Uterus (tissue), 4 donors: Measurements from ENCODE around the gene DEPDC7. TPM values are rescaled to one million over a fixed set of nuclear protein-coding genes. Genes with fewer than 3 reads are reported as not detected.
"Not testable (repeated sequence)": the region's sequence is repeated elsewhere in the genome, so short reads cannot be mapped to it uniquely, and the experiment has no call there.

Experiments
- DNase-seq, 2 donors: peaks; one replicate each; pipeline ENCODE4 v3.0.0-alpha.2; 2019 to 2020
- H3K27ac ChIP-seq, 2 donors: fragments of 200-600 bp; sonication (generic); 1 replicate in 1 of 2; 2 replicates in 1 of 2; pipeline ENCODE4 v1.5.1; 2016 to 2018
- H3K27me3 ChIP-seq, 2 donors: fragments of 200-600 bp; sonication (generic); one replicate each; pipeline ENCODE4 v1.5.1; 2018 to 2019; ENCODE audit warnings: control low read depth in 1 of 2
- H3K36me3 ChIP-seq, 2 donors: fragments of 200-600 bp; sonication (generic); one replicate each; pipeline ENCODE4 v1.5.1; 2019; ENCODE audit warnings: control low read depth in 1 of 2
- H3K4me1 ChIP-seq, 2 donors: fragments of 200-600 bp; sonication (generic); one replicate each; pipeline ENCODE4 v1.5.1; 2018 to 2019; ENCODE audit warnings: control low read depth in 1 of 2
- H3K4me3 ChIP-seq, 2 donors: fragments of 200-600 bp; sonication (generic); 1 replicate in 1 of 2; 2 replicates in 1 of 2; pipeline ENCODE4 v1.5.1; 2018 to 2019; ENCODE audit warnings: mild to moderate bottlenecking in 1 of 2
- H3K9me3 ChIP-seq, 2 donors: fragments of 200-600 bp; sonication (generic); one replicate each; pipeline ENCODE4 v1.5.1; 2019; ENCODE audit warnings: control low read depth in 1 of 2
- CTCF ChIP-seq, 4 experiments: fragments of 200-600 bp in 2 of 4; fragments of 450-650 bp in 2 of 4; sonication (generic) in 2 of 4; IDR thresholded peaks; one replicate each; pipeline ENCODE4 v1.5.1; 2016 to 2019; ENCODE audit warnings: antibody characterized with exemption in 4 of 4, mild to moderate bottlenecking in 2 of 4, moderate library complexity in 1 of 4
- POLR2A ChIP-seq, 2 donors: fragments of 450-650 bp; IDR thresholded peaks; one replicate each; pipeline ENCODE4 v1.6.1; 2016; ENCODE audit warnings: antibody characterized with exemption in 2 of 2, mild to moderate bottlenecking in 1 of 2, moderate library complexity in 1 of 2
- intact Hi-C: fragments of 100-400 bp; cut with DNase I; formaldehyde crosslinking; loops from one replicate; pipeline ENCODE4 v1.15.1; 2023; ENCODE audit warnings: low total_unique reads
- total RNA-seq, 4 donors: library from RNA; depleted of rRNA in 3 of 4; stranded (reverse); fragments of >200 nt in 3 of 4; gene quantifications; one replicate each; pipeline versions ENCODE4 v1.1.0 to v1.2.4, GENCODE V29; 2014 to 2023
- donor health status: DM: yes; HTN: yes; CAD: no.

DEPDC7 gene
- total RNA-seq, 4 donors from 2014 or later = 1.3 to 6.4 (median 1.3) TPM; not detected in 1

DNA sequence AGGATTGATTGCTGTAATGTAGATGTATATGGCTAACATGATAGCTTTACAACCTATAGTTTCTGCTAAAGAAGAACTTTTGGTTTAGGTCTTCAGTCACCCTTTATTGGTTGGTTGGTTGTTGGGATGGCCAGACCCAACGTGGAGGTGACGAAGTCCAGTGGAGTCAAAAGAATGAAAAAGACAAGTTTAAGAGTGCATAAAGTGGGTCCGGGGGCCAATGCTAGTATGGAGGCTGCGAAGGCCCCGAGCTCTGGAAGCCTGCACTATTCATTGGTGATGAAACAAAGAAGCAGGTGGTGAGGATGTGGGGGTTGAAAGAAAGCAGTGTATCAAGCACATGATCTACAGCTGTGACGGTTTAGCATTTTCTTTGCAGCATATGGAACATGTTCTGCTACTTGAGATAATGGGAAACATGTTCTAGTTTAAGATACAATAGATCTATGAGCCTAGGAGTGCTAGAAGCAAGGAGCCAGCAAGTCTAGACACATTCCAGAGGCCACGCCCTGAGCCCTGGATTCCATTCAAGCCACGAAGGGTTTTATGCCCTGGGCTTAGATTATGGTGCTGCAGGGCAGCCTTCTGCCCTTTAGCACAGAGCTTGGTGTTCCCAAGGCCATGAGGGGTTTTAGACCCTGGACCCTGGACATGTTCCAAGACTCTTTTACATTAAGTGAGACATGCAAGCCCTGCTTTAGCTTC, 30.0 kb downstream of the DEPDC7 start:
- Histone ChIP-seq H3K27ac (no peak overlapping the region), H3K4me3 (no peak overlapping the region), H3K4me1 (no peaks in the 10 kb centered on the region), H3K9me3 (no peaks in the 10 kb centered on the region), H3K36me3 (no peaks in the 10 kb centered on the region), H3K27me3 (no peaks in the 10 kb centered on the region)
- TF ChIP-seq CTCF (IDR thresholded peaks at IDR 0.05) = no peak
- TF ChIP-seq POLR2A (IDR thresholded peaks at IDR 0.05) = no peak
- no peak for DNase-seq
- intact Hi-C loops = no loop called here

- H3K9me3 ChIP-seq, H3K27ac ChIP-seq, H3K4me3 ChIP-seq, intact Hi-C loops, H3K27me3 ChIP-seq, H3K36me3 ChIP-seq, H3K4me1 ChIP-seq, DNase-seq: not testable (repeated sequence)
Measured at GRCh38 chr11:33048701-33049100, 33.0 kb downstream of the DEPDC7 start.

- H3K27me3 ChIP-seq, H3K4me3 ChIP-seq, H3K36me3 ChIP-seq, intact Hi-C loops, H3K9me3 ChIP-seq, DNase-seq, H3K4me1 ChIP-seq, H3K27ac ChIP-seq: not testable (repeated sequence)
Measured at GRCh38 chr11:33049565-33050408, 34.1 kb downstream of the DEPDC7 start.

DNA sequence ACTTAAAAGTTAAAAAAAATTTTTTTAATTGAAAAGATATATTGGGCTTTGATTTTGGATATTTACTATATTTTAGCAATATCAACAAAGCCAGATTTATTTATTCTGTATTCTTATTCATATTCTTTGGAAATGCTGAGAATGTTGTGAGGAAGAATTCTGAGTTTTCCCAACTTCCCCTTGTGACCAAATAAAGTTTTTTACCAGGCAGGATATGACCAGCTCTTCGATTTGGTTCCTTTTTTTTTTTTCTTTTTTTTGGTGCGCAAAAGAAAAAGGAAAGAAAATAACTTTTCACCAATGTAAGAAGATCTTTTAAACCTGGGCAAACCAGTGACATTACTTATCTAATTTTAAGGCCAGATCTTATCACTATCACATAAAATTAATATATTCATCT, 36.6 kb downstream of the DEPDC7 start:
- no peak overlapping the region for H3K27ac ChIP-seq

DNA sequence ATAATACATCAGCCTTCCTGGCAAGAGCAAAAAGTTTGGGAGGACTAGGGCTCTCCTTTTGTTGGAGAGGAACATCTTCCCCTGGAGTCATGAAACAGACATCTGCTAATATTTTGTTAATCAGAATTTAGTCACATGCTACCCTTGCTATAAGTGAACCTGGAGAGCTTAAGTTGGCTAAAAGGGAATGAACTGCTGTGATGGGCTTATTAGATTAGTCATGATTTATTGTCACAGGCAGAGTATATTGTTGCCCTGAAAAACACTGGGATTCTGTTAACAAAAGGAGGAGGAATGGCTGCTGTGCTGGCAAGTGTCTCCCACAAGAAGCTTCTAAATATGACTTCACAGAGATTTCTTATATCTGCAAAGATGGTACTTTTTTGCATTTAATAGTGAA, 39.7 kb downstream of the DEPDC7 start:
- Histone ChIP-seq H3K4me1 (no peaks in the 10 kb centered on the region), H3K27me3 (no peaks in the 10 kb centered on the region), H3K4me3 (no peak overlapping the region), H3K9me3 (no peaks in the 10 kb centered on the region), H3K36me3 (no peaks in the 10 kb centered on the region), H3K27ac (no peak overlapping the region)
- intact Hi-C loops = no loop called here
- DNase-seq = no peak
- TF ChIP-seq CTCF (IDR thresholded peaks at IDR 0.05) = no peak
- TF ChIP-seq POLR2A (IDR thresholded peaks at IDR 0.05) = no peak

More for the DNA sequence above, 36.6 kb downstream of the DEPDC7 start:
- no peaks in the 10 kb centered on the region for H3K36me3 ChIP-seq
- intact Hi-C loops = no loop called here
- H3K4me1 ChIP-seq = no peaks in the 10 kb centered on the region
- no peaks in the 10 kb centered on the region for H3K9me3 ChIP-seq
- no peaks in the 10 kb centered on the region for H3K27me3 ChIP-seq
- H3K4me3 ChIP-seq = no peak overlapping the region
- DNase-seq = no peak
- no peak for TF ChIP-seq POLR2A (IDR thresholded peaks at IDR 0.05)
- no peak for TF ChIP-seq CTCF (IDR thresholded peaks at IDR 0.05)

- intact Hi-C loops = no loop called here
- H3K27me3 ChIP-seq = no peaks in the 10 kb centered on the region
- TF ChIP-seq CTCF (IDR thresholded peaks at IDR 0.05) = no peak
- no peak for TF ChIP-seq POLR2A (IDR thresholded peaks at IDR 0.05)
Measured at GRCh38 chr11:33057284-33057683, 41.6 kb downstream of the DEPDC7 start.

More at GRCh38 chr11:33057284-33057683, 41.6 kb downstream of the DEPDC7 start:
- no peaks in the 10 kb centered on the region for H3K9me3 ChIP-seq
- H3K4me3 ChIP-seq = no peak overlapping the region
- H3K4me1 ChIP-seq = no peaks in the 10 kb centered on the region
- no peaks in the 10 kb centered on the region for H3K36me3 ChIP-seq
- DNase-seq = no peak
- H3K27ac ChIP-seq = no peak overlapping the region
